IPS-18a (cell line): ENCODE results near the gene SLC17A5.
"Not testable (repeated sequence)": the region's sequence is repeated elsewhere in the genome, so short reads cannot be mapped to it uniquely, and the experiment has no call there.

Experiments
- H3K27ac ChIP-seq: one replicate; pipeline ENCODE4 v1.5.1; 2013; ENCODE audit warnings: low read length
- H3K27me3 ChIP-seq: one replicate; pipeline ENCODE4 v1.6.1; 2013; ENCODE audit warnings: mild to moderate bottlenecking, low read length; ENCODE audit not compliant: control insufficient read depth, insufficient read depth
- H3K36me3 ChIP-seq: one replicate; pipeline ENCODE4 v1.6.1; 2013; ENCODE audit warnings: low read depth, low read length; ENCODE audit not compliant: control insufficient read depth
- H3K4me1 ChIP-seq: one replicate; pipeline ENCODE4 v1.6.1; 2013; ENCODE audit warnings: low read depth, low read length; ENCODE audit not compliant: control insufficient read depth
- H3K4me3 ChIP-seq: one replicate; pipeline ENCODE4 v1.5.1; 2013; ENCODE audit warnings: low read length
- H3K9ac ChIP-seq: one replicate; pipeline ENCODE4 v1.6.1; 2013; ENCODE audit warnings: mild to moderate bottlenecking, low read length, moderate library complexity
- H3K9me3 ChIP-seq: one replicate; pipeline ENCODE4 v1.6.1; 2013; ENCODE audit warnings: low read depth, low read length; ENCODE audit not compliant: control insufficient read depth

Gene SLC17A5

GRCh38 chr6:73683574-73683973, 29.8 kb upstream of the SLC17A5 start:
- H3K4me1 ChIP-seq, H3K27me3 ChIP-seq, H3K9me3 ChIP-seq, H3K27ac ChIP-seq, H3K36me3 ChIP-seq, H3K9ac ChIP-seq, H3K4me3 ChIP-seq: not testable (repeated sequence)

GRCh38 chr6:73680289-73680918, 26.6 kb upstream of the SLC17A5 start:
- Histone ChIP-seq H3K9me3 (no peaks in the 10 kb centered on the region), H3K9ac (no peak overlapping the region), H3K36me3 (no peaks in the 10 kb centered on the region), H3K4me1 (no peaks in the 10 kb centered on the region), H3K4me3 (no peak overlapping the region), H3K27me3 (no peaks in the 10 kb centered on the region), H3K27ac (no peak overlapping the region)

GRCh38 chr6:73679846-73680245, 26.1 kb upstream of the SLC17A5 start:
- not testable (repeated sequence) for H3K27me3 ChIP-seq, H3K4me1 ChIP-seq, H3K4me3 ChIP-seq, H3K9me3 ChIP-seq, H3K27ac ChIP-seq, H3K9ac ChIP-seq, H3K36me3 ChIP-seq

GRCh38 chr6:73679009-73679408, 25.2 kb upstream of the SLC17A5 start:
- no peak overlapping the region for H3K4me3 ChIP-seq
- H3K36me3 ChIP-seq: no peaks in the 10 kb centered on the region
- no peaks in the 10 kb centered on the region for H3K9me3 ChIP-seq
- no peaks in the 10 kb centered on the region for H3K27me3 ChIP-seq
- H3K4me1 ChIP-seq: no peaks in the 10 kb centered on the region
- no peak overlapping the region for H3K27ac ChIP-seq
- no peak overlapping the region for H3K9ac ChIP-seq

GRCh38 chr6:73675466-73676098, 21.8 kb upstream of the SLC17A5 start:
- Histone ChIP-seq H3K27me3 (no peaks in the 10 kb centered on the region), H3K9me3 (no peaks in the 10 kb centered on the region), H3K4me1 (no peaks in the 10 kb centered on the region), H3K36me3 (no peaks in the 10 kb centered on the region), H3K9ac (no peak overlapping the region), H3K27ac (no peak overlapping the region), H3K4me3 (no peak overlapping the region)

- no peak overlapping the region for H3K4me3 ChIP-seq
- H3K9me3 ChIP-seq: no peaks in the 10 kb centered on the region
- no peaks in the 10 kb centered on the region for H3K27me3 ChIP-seq
- H3K36me3 ChIP-seq: no peaks in the 10 kb centered on the region
- H3K9ac ChIP-seq: no peak overlapping the region
- H3K27ac ChIP-seq: no peak overlapping the region
- H3K4me1 ChIP-seq: no peaks in the 10 kb centered on the region
Measured at GRCh38 chr6:73671911-73672685, 18.3 kb upstream of the SLC17A5 start.

GRCh38 chr6:73669005-73669404, 15.2 kb upstream of the SLC17A5 start:
- H3K27ac ChIP-seq: no peak overlapping the region
- H3K9ac ChIP-seq: no peak overlapping the region
- no peak overlapping the region for H3K4me3 ChIP-seq
- no peaks in the 10 kb centered on the region for H3K27me3 ChIP-seq
- H3K4me1 ChIP-seq: no peaks in the 10 kb centered on the region
- H3K9me3 ChIP-seq: no peaks in the 10 kb centered on the region
- no peaks in the 10 kb centered on the region for H3K36me3 ChIP-seq

- Histone ChIP-seq H3K9ac (no peak overlapping the region), H3K9me3 (no peaks in the 10 kb centered on the region), H3K36me3 (no peaks in the 10 kb centered on the region), H3K27ac (no peak overlapping the region), H3K27me3 (no peaks in the 10 kb centered on the region), H3K4me3 (no peak overlapping the region), H3K4me1 (no peaks in the 10 kb centered on the region)
Measured at GRCh38 chr6:73667798-73668197, 14.0 kb upstream of the SLC17A5 start.

GRCh38 chr6:73666393-73666792, 12.6 kb upstream of the SLC17A5 start:
- Histone ChIP-seq H3K9ac (no peak overlapping the region), H3K27me3 (no peaks in the 10 kb centered on the region), H3K9me3 (no peaks in the 10 kb centered on the region), H3K4me3 (no peak overlapping the region), H3K27ac (no peak overlapping the region), H3K4me1 (no peaks in the 10 kb centered on the region), H3K36me3 (no peaks in the 10 kb centered on the region)

- H3K36me3 ChIP-seq: no peaks in the 10 kb centered on the region
- H3K27me3 ChIP-seq: no peaks in the 10 kb centered on the region
- H3K27ac ChIP-seq: no peak overlapping the region
- no peaks in the 10 kb centered on the region for H3K9me3 ChIP-seq
- no peak overlapping the region for H3K9ac ChIP-seq
- no peaks in the 10 kb centered on the region for H3K4me1 ChIP-seq
- no peak overlapping the region for H3K4me3 ChIP-seq
Measured at GRCh38 chr6:73665686-73666319, 12.0 kb upstream of the SLC17A5 start.

GRCh38 chr6:73664701-73665100, 10.9 kb upstream of the SLC17A5 start:
- Histone ChIP-seq H3K27me3 (no peaks in the 10 kb centered on the region), H3K4me3 (no peak overlapping the region), H3K27ac (no peak overlapping the region), H3K9ac (no peak overlapping the region), H3K36me3 (no peaks in the 10 kb centered on the region), H3K9me3 (no peaks in the 10 kb centered on the region), H3K4me1 (no peaks in the 10 kb centered on the region)
